AG09309 (cell line): ENCODE results near the gene LRRC38.

Source experiments
- DNase-seq: peaks from one replicate; pipeline ENCODE4 v3.0.0-alpha.2; 2010; ENCODE audit warnings: low read depth
- H3K4me3 ChIP-seq: 2 replicates; pipeline ENCODE4 v1.5.1; 2011; ENCODE audit warnings: mild to moderate bottlenecking, low read depth, low read length, moderate library complexity; ENCODE audit not compliant: control insufficient read depth
- CTCF ChIP-seq: IDR thresholded peaks from 2 replicates; pipeline ENCODE4 v1.5.1; 2011; ENCODE audit warnings: mild to moderate bottlenecking, low read depth, low read length, inconsistent platforms; ENCODE audit not compliant: insufficient read depth, control insufficient read depth; ENCODE audit errors: missing control alignments

Gene LRRC38

DNA sequence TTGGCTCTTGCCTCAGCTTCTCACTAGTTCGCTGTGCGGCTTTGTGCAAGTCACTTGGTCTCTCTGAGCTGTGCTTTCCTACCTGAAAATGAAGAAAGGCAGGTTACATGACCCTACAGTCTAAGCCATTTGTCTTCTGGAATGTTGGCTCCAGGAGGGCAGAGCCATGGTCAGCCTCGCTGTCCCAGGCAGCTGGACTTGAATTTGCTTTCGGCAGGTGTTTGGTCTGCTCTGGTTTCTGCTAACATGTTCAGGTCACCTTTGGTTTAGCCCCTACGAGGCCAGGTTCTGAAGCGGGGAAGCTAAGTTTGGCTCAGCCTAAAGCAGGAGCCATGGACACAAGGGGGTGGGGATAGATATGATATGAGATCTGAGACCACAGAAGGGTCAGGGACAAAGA lies 19.1 kb downstream of the LRRC38 start:
- TF ChIP-seq CTCF: no peak
- DNase-seq: no peak
- no peak overlapping the region for H3K4me3 ChIP-seq

- no peak for TF ChIP-seq CTCF
- no peak for DNase-seq
- H3K4me3 ChIP-seq: no peak overlapping the region
Observed at GRCh38 chr1:13494025-13494424, 19.8 kb downstream of the LRRC38 start.

GRCh38 chr1:13492711-13493110 lies 21.1 kb downstream of the LRRC38 start:
- no peak for DNase-seq
- TF ChIP-seq CTCF: no peak

DNA sequence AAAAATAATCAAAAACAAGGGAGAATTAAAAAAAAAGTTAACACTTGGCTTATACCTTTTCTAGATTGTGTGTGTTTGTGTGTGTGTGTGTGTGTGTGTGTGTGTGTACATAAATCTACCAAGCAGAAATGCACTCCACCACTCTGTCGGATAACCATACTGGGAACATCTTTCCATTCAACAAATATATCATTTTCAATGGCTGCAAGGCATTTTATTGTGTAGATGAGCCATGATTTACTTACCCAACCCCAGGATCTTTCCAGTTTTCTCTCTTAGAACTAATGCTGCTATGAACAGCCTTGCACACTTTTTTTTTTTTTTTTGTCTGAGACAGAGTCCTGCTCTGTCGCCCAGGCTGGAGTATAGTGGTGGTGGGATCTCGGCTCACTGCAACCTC lies 25.8 kb downstream of the LRRC38 start:
- no peak for DNase-seq
- no peak overlapping the region for H3K4me3 ChIP-seq
- no peak for TF ChIP-seq CTCF

More at GRCh38 chr1:13492711-13493110, 21.1 kb downstream of the LRRC38 start:
- no peak overlapping the region for H3K4me3 ChIP-seq

DNA sequence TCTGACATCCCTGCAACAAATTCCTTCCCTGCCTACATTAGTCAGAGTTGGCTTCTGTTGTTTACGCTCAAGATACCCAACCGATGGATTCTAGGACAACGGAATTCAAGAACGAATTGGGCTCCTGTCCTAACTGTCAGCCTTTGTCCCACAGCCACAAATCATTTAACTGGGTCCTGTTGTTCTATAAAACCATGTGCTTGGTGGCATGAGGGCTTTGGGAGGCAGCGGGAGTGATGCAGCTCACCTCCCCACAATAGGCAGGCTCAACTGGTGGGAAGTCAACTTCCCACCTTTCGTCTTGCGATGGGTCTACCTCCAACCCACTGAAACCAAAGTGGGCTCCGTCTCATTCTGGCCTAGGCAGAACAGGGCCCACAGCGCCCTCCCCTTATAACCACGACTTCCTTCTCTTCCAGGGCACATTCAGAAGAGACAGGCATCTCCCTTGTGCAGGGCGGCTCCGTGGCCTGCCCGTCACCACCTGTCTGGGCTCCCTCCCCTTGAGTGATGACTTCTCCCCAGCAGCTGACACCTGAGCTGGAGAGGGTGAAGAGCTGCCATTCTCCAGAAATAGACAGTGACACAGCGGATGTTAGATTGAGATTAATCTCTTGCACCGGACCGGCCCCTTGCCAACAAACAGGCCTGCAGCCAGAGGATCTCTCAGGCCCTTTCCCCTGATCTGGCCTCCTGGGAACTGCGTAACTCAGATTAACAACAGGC lies 26.5 kb downstream of the LRRC38 start:
- TF ChIP-seq CTCF: no peak
- DNase-seq: no peak
- no peak overlapping the region for H3K4me3 ChIP-seq

DNA sequence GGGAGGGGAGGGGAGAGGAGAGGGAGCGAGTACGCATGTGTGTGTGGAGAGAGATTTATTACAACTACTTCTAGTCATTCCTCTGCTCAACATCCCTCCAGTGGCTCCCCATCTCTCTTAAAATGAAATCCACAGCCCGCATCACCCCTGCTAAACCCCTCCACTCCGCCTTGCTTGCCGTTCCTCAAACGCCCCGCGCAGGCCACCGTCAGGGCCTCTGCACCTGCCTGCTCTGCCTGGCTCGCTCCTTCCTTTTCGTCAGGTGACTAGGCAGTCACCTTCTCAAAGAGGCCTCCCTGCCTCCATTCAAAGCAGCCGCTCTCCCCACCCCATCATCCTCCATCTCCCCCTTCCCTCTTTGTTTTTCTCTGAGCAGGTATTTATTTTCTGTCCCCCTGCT lies 29.9 kb downstream of the LRRC38 start:
- no peak for DNase-seq
- TF ChIP-seq CTCF: no peak
- H3K4me3 ChIP-seq: no peak overlapping the region
